ENCODE measurements around the gene KRTAP5-11. TPM values are rescaled to one million over a fixed set of nuclear protein-coding genes. Genes with fewer than 3 reads are reported as not detected.

Gene KRTAP5-11
- total RNA-seq, 1 experiment from 2014 or later = not detected

- H4K20me1 ChIP-seq (ENCODE audit: insufficient read depth) = no peaks in the 10 kb centered on the region
- POLR2A ChIA-PET = no interaction called here
- CTCF ChIA-PET = no interaction called here
- no peak overlapping the region for H3K9ac ChIP-seq (ENCODE audit: low read length)
- no peaks in the 10 kb centered on the region for H3K79me2 ChIP-seq (ENCODE audit: insufficient read depth, low read length)
- H3K4me1 ChIP-seq (ENCODE audit: control insufficient read depth in 1 of 2, insufficient read depth in 2 of 2, low read length in 2 of 2) = peaks cover 0 to 16% of the 10 kb centered on the region in 2 experiments; a peak in 2 of 4 replicates
- no peak overlapping the region for H3K4me3 ChIP-seq (replicated peaks in 1 of 2; ENCODE audit: low read depth in 1 of 2, low read length in 2 of 2)
- no TSS peak for BruUV-seq (replicated peaks)
- peaks cover 2% of the 10 kb centered on the region; the same call in 1 of the 2 replicates for H3K27me3 ChIP-seq (ENCODE audit: insufficient read depth, low read length)
- no peak overlapping the region for H3K27ac ChIP-seq (ENCODE audit: low read depth, low read length)
- ATAC-seq (no peak), DNase-seq (ENCODE audit: low read depth, low spot score) (no peak)
- no peak overlapping the region for H2AFZ ChIP-seq (ENCODE audit: low read depth, low read length, poor library complexity, severe bottlenecking)
- intact Hi-C loops (cut with micrococcal nuclease) = no loop called here
- H3K9me3 ChIP-seq (ENCODE audit: control insufficient read depth in 1 of 2, insufficient read depth in 1 of 2, low read depth in 1 of 2, low read length in 2 of 2) = no peaks in the 10 kb centered on the region
- RAD21 ChIA-PET (ENCODE audit: low non-redundant PET in 1 of 2, low total read pairs in 2 of 2, uncharacterized antibody in 2 of 2, unreplicated experiment in 2 of 2) = no interaction called here
- no peaks in the 10 kb centered on the region for H3K36me3 ChIP-seq (ENCODE audit: control insufficient read depth in 1 of 2, insufficient read depth in 2 of 2, low read length in 2 of 2)
- no peaks in the 10 kb centered on the region for H3K9me2 ChIP-seq (ENCODE audit: insufficient read depth)
- H3K4me2 ChIP-seq (ENCODE audit: low read length) = no peak overlapping the region
- TF ChIP-seq SP1 (IDR thresholded peaks at IDR 0.05; ENCODE audit: low read depth) (no peak), POLR2AphosphoS5 (IDR thresholded peaks at IDR 0.05; ENCODE audit: low read depth, low read length) (no peak), FOSL1 (IDR thresholded peaks at IDR 0.05; ENCODE audit: low read depth) (no peak), EGR1 (IDR thresholded peaks at IDR 0.05; ENCODE audit: low read depth) (no peak), REST (IDR thresholded peaks at IDR 0.05; ENCODE audit: low read depth) (no peak), EZH2phosphoT487 (IDR thresholded peaks at IDR 0.05; ENCODE audit: borderline replicate concordance) (no peak), ZBTB33 (IDR thresholded peaks at IDR 0.05; ENCODE audit: extremely low read depth, insufficient replicate concordance, low read length) (no peak)
Measured at GRCh38 chr11:71558996-71559395, 23.7 kb downstream of the KRTAP5-11 start.

Data from HCT116 (cell line).